Hepatocyte (in vitro differentiated cells): ENCODE data around the gene CARD14. TPM values are rescaled to one million over a fixed set of nuclear protein-coding genes. Genes with fewer than 3 reads are reported as not detected.

Experiments
- DNase-seq: peaks from one replicate; pipeline ENCODE4 v3.0.0-alpha.2; 2016; ENCODE audit warnings: low spot score
- H2AFZ ChIP-seq: fragments of 200-600 bp; sonication (generic); 2 replicates; pipeline ENCODE4 v1.6.0; 2016; ENCODE audit warnings: antibody characterized with exemption, mild to moderate bottlenecking
- H3K27ac ChIP-seq: fragments of 200-600 bp; sonication (generic); 2 replicates; pipeline ENCODE4 v1.5.1; 2016; ENCODE audit warnings: mild to moderate bottlenecking
- H3K27me3 ChIP-seq: fragments of 200-600 bp; sonication (generic); 2 replicates; pipeline ENCODE4 v1.6.1; 2016
- H3K36me3 ChIP-seq: fragments of 200-600 bp; sonication (generic); replicated peaks from 2 replicates; pipeline ENCODE4 v1.5.1; 2016; ENCODE audit warnings: low read depth; ENCODE audit not compliant: insufficient read depth
- H3K4me1 ChIP-seq: fragments of 200-600 bp; sonication (generic); 2 replicates; pipeline ENCODE4 v1.5.1; 2016; ENCODE audit warnings: mild to moderate bottlenecking, moderate library complexity; ENCODE audit not compliant: insufficient read depth
- H3K4me2 ChIP-seq: fragments of 200-600 bp; sonication (generic); 2 replicates; pipeline ENCODE4 v1.6.0; 2016
- H3K4me3 ChIP-seq: fragments of 200-600 bp; sonication (generic); 2 replicates; pipeline ENCODE4 v1.5.1; 2016; ENCODE audit warnings: mild to moderate bottlenecking
- H3K79me2 ChIP-seq: fragments of 200-600 bp; sonication (generic); 2 replicates; pipeline ENCODE4 v1.6.0; 2017; ENCODE audit warnings: mild to moderate bottlenecking
- H3K9me2 ChIP-seq: fragments of 200-600 bp; sonication (generic); replicated peaks from 2 replicates; pipeline ENCODE4 v1.6.0; 2017; ENCODE audit warnings: mild to moderate bottlenecking; ENCODE audit not compliant: insufficient read depth
- H3K9me3 ChIP-seq: fragments of 200-600 bp; sonication (generic); 2 replicates; pipeline ENCODE4 v1.5.1; 2016; ENCODE audit warnings: low read depth, mild to moderate bottlenecking
- H4K20me1 ChIP-seq: fragments of 200-600 bp; sonication (generic); 2 replicates; pipeline ENCODE4 v1.6.0; 2016; ENCODE audit warnings: mild to moderate bottlenecking; ENCODE audit not compliant: insufficient read depth, poor library complexity, severe bottlenecking
- CTCF ChIP-seq: fragments of 200-600 bp; sonication (generic); IDR thresholded peaks from 2 replicates; pipeline ENCODE4 v1.5.1; 2016; ENCODE audit warnings: antibody characterized with exemption, mild to moderate bottlenecking; ENCODE audit not compliant: poor library complexity
- EZH2 ChIP-seq: fragments of 200-600 bp; sonication (generic); IDR thresholded peaks from 2 replicates; pipeline ENCODE4 v1.6.1; 2016; ENCODE audit warnings: antibody characterized with exemption, mild to moderate bottlenecking, borderline replicate concordance
- EZH2phosphoT487 ChIP-seq: fragments of 200-600 bp; sonication (generic); IDR thresholded peaks from one replicate; pipeline ENCODE4 v1.6.1; 2018; ENCODE audit warnings: antibody characterized with exemption, mild to moderate bottlenecking, low read depth, moderate library complexity; ENCODE audit not compliant: unreplicated experiment, severe bottlenecking
- whole genome bisulfite sequencing: methylation state at CpG from one replicate; pipeline ENCODE4 v1.1.6; 2016; ENCODE audit warnings: low lambda C conversion rate; ENCODE audit errors: missing lambda C conversion rate; 5-methylcytosine and 5-hydroxymethylcytosine counted together
- polyA plus RNA-seq: library from polyadenylated mRNA; unstranded; fragments of >200 nt; fragmentation: Nextera tagmentation; extraction: Ambion mirVana; gene quantifications from 2 replicates; pipeline ENCODE4 v1.2.1, GENCODE V29; 2016
- total RNA-seq: library from RNA; depleted of rRNA; stranded (reverse); fragments of >200 nt; gene quantifications from 2 replicates; pipeline ENCODE4 v1.2.3, GENCODE V29; 2014

The CARD14 gene
- total and polyA plus RNA-seq, 2 experiments from 2014 or later = 0.17 TPM

- no peak for DNase-seq
- Histone ChIP-seq H3K9me2 (no peaks in the 10 kb centered on the region), H4K20me1 (no peaks in the 10 kb centered on the region), H3K4me1 (peaks cover 3% of the 10 kb centered on the region), H2AFZ (no peak overlapping the region), H3K36me3 (no peaks in the 10 kb centered on the region), H3K4me3 (no peak overlapping the region), H3K79me2 (no peaks in the 10 kb centered on the region), H3K4me2 (no peak overlapping the region), H3K9me3 (no peaks in the 10 kb centered on the region), H3K27me3 (no peaks in the 10 kb centered on the region), H3K27ac (no peak overlapping the region)
- no peak for TF ChIP-seq CTCF
- TF ChIP-seq EZH2 = no peak
- TF ChIP-seq EZH2phosphoT487 = no peak
- WGBS = 96% methylated on average over 17 of the region's 17 CpGs
These were observed 32.4 kb downstream of the CARD14 start for GRCh38 chr17:80202197-80202596.

GRCh38 chr17:80203471-80203963 is 33.7 kb downstream of the CARD14 start:
- Histone ChIP-seq H3K4me1 (no peaks in the 10 kb centered on the region), H3K4me3 (no peak overlapping the region), H3K27me3 (no peaks in the 10 kb centered on the region), H3K9me2 (no peaks in the 10 kb centered on the region), H3K27ac (no peak overlapping the region), H3K36me3 (no peaks in the 10 kb centered on the region), H4K20me1 (no peaks in the 10 kb centered on the region), H3K9me3 (no peaks in the 10 kb centered on the region), H3K4me2 (no peak overlapping the region), H2AFZ (no peak overlapping the region), H3K79me2 (no peaks in the 10 kb centered on the region)
- WGBS = 92% methylated on average over 11 of the region's 11 CpGs
- no peak for TF ChIP-seq EZH2phosphoT487
- TF ChIP-seq EZH2 = no peak
- no peak for TF ChIP-seq CTCF
- no peak for DNase-seq

DNA sequence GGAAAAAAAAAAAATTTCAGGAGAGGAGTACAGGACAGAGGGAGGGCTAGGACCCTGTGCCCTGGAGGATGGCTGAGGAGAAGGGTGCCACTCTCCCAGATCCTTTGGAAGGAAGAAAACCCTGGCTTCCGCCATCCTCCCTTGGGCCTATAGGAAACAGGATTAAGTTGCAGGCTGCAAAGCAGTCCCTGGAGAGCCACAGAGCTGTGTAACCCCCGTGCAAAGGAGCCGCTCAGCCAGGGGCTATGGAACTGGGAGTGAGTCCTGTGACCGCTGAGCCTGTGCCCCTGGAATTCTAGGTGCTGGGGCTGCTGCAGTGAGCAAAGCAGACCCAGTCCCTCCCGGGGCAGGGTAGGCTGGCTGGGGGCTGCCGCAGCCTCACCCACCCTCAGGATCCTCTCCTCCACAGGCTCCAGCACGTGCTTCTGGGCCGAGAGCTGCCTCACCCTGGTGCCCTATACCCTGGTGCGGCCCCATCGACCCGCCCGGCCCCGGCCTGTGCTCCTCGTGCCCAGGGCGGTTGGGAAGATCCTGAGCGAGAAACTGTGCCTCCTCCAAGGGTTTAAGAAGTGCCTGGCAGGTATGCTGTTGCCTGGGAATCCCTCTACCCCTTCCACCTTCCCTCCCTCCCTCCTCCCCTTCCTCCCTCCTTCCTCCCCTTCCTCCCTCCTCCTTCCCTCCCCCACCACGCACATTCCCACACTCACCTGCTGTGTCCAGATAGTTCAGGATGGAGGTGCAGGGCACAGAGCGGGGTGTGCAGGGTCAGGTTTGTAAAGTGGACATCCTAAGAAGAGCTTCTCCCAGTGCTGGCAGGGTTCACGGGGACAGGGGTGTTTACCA is 35.0 kb downstream of the CARD14 start:
- no peaks in the 10 kb centered on the region for H3K27me3 ChIP-seq
- no peak overlapping the region for H3K27ac ChIP-seq
- H3K9me3 ChIP-seq = no peaks in the 10 kb centered on the region
- no peak for DNase-seq
- H3K4me3 ChIP-seq = no peak overlapping the region
- H4K20me1 ChIP-seq = no peaks in the 10 kb centered on the region
- no peak for TF ChIP-seq CTCF
- no peak for TF ChIP-seq EZH2
- no peak for TF ChIP-seq EZH2phosphoT487
- no peaks in the 10 kb centered on the region for H3K79me2 ChIP-seq
- no peaks in the 10 kb centered on the region for H3K36me3 ChIP-seq
- H3K4me1 ChIP-seq = no peaks in the 10 kb centered on the region
- H3K9me2 ChIP-seq = no peaks in the 10 kb centered on the region
- no peak overlapping the region for H3K4me2 ChIP-seq
- no peak overlapping the region for H2AFZ ChIP-seq
- WGBS = 87% methylated on average over 19 of the region's 19 CpGs
